Peyer's patch (tissue), 4 donors: ENCODE results near the gene ABHD12. TPM values are rescaled to one million over a fixed set of nuclear protein-coding genes. Genes with fewer than 3 reads are reported as not detected.

ENCODE experiments used
- DNase-seq, 3 donors: peaks; one replicate each; pipeline ENCODE4 v3.0.0-alpha.2; 2017 to 2019
- H3K27ac ChIP-seq, 4 donors: fragments of 200-600 bp; sonication (generic); one replicate each; pipeline ENCODE4 v1.5.1; 2016 to 2019
- H3K27me3 ChIP-seq, 2 donors: fragments of 200-600 bp; sonication (generic); one replicate each; pipeline ENCODE4 v1.5.1; 2019
- H3K36me3 ChIP-seq, 3 donors: fragments of 200-600 bp; sonication (generic); one replicate each; pipeline ENCODE4 v1.5.1; 2016 to 2019
- H3K4me1 ChIP-seq, 4 donors: fragments of 200-600 bp; sonication (generic); one replicate each; pipeline ENCODE4 v1.5.1; 2016 to 2019
- H3K4me3 ChIP-seq, 4 donors: fragments of 200-600 bp; sonication (generic); 1 replicate in 3 of 4; 2 replicates in 1 of 4; pipeline ENCODE4 v1.5.1; 2016 to 2019; ENCODE audit warnings: mild to moderate bottlenecking in 1 of 4
- H3K9me3 ChIP-seq, 4 donors: fragments of 200-600 bp; sonication (generic); one replicate each; pipeline ENCODE4 v1.5.1; 2016 to 2019; ENCODE audit warnings: mild to moderate bottlenecking in 1 of 4
- POLR2A ChIP-seq, 2 donors: fragments of 450-650 bp; IDR thresholded peaks; one replicate each; pipeline ENCODE4 v1.5.1; 2017; ENCODE audit warnings: antibody characterized with exemption in 2 of 2, mild to moderate bottlenecking in 2 of 2, moderate library complexity in 2 of 2
- total RNA-seq, 4 donors: library from RNA; depleted of rRNA; stranded (reverse); fragments of >200 nt; gene quantifications; one replicate each; pipeline ENCODE4 v1.1.0, GENCODE V29; 2016
- TF ChIP-seq, protein P1 (sequence below), 6 experiments: fragments of 450-650 bp in 4 of 6; fragments of 200-600 bp in 2 of 6; sonication (generic) in 1 of 6; IDR thresholded peaks; one replicate each; pipeline ENCODE4 v1.5.1; 2017 to 2019; ENCODE audit warnings: antibody characterized with exemption in 6 of 6, mild to moderate bottlenecking in 3 of 6, moderate library complexity in 1 of 6

The ABHD12 gene
- total RNA-seq, 4 donors from 2014 or later = 46.2 to 95.4 (median 73.5) TPM

DNA sequence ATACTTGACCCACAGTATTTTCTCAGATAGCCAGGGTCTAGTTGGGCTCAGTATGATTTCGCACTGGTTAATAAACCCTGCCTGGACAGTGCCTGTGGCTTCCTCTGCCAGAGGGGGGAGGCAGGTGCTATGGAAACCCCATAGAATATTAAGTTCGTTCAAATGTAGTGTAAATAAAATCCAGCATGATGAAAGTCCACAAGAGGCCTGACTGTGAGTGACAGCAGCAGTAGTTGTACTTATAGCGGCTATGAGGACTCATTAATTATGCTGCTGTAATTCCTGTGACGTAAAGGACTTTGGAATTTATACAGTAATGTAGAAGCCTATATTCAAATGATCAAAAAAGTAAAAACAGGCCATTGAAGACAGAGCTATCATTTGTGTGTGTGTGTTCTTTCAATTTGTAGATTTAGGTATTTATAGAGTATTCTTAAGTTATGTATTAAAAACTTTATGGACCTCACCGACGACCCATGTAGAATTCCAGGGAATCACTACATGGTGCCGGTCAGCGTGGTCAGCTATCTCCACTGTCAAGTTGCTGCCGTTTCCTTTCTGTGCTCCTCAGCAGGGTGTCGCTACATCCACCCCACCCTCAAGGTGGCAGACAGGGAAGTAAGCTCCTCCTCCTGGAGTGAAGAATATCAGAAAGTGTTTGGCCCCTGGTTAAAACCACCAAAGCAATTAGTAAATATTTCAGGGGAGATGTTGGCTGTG, 132.7 kb downstream of the ABHD12 start:
- Histone ChIP-seq H3K4me3 (no peak overlapping the region), H3K9me3 (no peaks in the 10 kb centered on the region), H3K36me3 (peaks cover 0 to 27% (median 0%) of the 10 kb centered on the region in 3 donors), H3K27ac (peak overlapping the region in 2 of 4 donors; percentile 62 to 75), H3K27me3 (no peaks in the 10 kb centered on the region), H3K4me1 (peaks cover 0 to 56% (median 2%) of the 10 kb centered on the region in 4 donors)
- peak in 1 of 3 donors; percentile 46 for DNase-seq
- TF ChIP-seq, protein P1, sequence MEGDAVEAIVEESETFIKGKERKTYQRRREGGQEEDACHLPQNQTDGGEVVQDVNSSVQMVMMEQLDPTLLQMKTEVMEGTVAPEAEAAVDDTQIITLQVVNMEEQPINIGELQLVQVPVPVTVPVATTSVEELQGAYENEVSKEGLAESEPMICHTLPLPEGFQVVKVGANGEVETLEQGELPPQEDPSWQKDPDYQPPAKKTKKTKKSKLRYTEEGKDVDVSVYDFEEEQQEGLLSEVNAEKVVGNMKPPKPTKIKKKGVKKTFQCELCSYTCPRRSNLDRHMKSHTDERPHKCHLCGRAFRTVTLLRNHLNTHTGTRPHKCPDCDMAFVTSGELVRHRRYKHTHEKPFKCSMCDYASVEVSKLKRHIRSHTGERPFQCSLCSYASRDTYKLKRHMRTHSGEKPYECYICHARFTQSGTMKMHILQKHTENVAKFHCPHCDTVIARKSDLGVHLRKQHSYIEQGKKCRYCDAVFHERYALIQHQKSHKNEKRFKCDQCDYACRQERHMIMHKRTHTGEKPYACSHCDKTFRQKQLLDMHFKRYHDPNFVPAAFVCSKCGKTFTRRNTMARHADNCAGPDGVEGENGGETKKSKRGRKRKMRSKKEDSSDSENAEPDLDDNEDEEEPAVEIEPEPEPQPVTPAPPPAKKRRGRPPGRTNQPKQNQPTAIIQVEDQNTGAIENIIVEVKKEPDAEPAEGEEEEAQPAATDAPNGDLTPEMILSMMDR (IDR thresholded peaks at IDR 0.05) = peak in 1 of 6 experiments; percentile 3
- no peak for TF ChIP-seq POLR2A (IDR thresholded peaks at IDR 0.05)

DNA sequence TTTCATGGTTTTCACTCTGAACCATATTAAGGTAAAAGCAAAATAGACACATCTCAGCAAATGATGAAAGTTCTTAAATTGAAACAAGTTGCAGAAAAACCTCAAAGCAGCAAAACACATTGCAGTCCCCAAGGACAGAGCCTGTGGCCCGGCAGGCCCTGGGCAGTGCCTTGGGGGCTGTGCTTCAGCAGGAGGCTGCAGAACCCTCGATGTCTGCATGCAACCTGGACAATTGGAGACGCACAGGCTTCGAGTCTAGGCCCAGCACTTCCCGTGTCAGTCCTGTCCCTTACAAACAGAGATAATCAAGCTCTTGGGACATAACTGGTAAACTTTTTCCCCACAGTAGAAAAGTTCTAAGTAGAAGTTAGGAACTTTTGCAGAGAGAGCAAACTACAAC, 133.5 kb downstream of the ABHD12 start:
- TF ChIP-seq, protein P1 (IDR thresholded peaks at IDR 0.05) = no peak
- no peak for TF ChIP-seq POLR2A (IDR thresholded peaks at IDR 0.05)
- DNase-seq = no peak
- Histone ChIP-seq H3K4me3 (no peak overlapping the region), H3K27me3 (no peaks in the 10 kb centered on the region), H3K4me1 (peaks cover 0 to 64% (median 2%) of the 10 kb centered on the region in 4 donors), H3K9me3 (no peaks in the 10 kb centered on the region), H3K36me3 (peaks cover 0 to 27% (median 0%) of the 10 kb centered on the region in 3 donors), H3K27ac (peak overlapping the region in 2 of 4 donors; percentile 62)

DNA sequence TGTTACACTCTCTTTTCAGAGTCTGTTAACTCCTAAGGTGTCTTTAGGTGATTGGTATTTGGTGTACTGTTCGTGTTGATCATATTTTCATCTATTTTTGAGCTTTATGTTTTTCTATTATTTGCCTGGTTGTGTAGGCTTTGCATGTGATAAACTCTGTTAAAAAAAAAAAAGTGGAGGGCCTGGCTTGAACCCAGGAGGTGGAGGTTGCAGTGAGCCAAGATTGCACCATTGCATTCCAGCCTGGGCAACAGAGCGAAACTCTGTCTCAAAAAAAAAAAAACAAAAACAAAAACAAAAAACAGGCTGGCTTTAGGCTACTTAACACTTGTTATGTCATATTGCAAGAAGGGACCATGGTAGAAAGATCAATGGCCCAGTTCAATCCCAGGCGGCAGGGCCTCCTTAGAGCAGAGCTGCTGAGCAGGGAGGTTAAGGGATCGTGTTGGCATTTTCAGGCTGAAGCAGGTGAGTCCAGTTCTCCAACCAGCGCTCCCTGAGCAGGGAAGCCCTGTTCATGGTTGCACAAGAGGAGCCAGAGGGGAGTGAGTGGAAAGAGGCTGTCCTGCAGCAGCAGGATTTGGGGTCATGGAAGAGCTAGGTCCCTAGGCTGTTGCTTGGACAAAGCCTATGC, 134.3 kb downstream of the ABHD12 start:
- H3K9me3 ChIP-seq = no peaks in the 10 kb centered on the region
- TF ChIP-seq POLR2A (IDR thresholded peaks at IDR 0.05) = no peak
- TF ChIP-seq, protein P1 (IDR thresholded peaks at IDR 0.05) = no peak
- H3K4me1 ChIP-seq = peaks cover 0 to 68% (median 2%) of the 10 kb centered on the region in 4 donors

DNA sequence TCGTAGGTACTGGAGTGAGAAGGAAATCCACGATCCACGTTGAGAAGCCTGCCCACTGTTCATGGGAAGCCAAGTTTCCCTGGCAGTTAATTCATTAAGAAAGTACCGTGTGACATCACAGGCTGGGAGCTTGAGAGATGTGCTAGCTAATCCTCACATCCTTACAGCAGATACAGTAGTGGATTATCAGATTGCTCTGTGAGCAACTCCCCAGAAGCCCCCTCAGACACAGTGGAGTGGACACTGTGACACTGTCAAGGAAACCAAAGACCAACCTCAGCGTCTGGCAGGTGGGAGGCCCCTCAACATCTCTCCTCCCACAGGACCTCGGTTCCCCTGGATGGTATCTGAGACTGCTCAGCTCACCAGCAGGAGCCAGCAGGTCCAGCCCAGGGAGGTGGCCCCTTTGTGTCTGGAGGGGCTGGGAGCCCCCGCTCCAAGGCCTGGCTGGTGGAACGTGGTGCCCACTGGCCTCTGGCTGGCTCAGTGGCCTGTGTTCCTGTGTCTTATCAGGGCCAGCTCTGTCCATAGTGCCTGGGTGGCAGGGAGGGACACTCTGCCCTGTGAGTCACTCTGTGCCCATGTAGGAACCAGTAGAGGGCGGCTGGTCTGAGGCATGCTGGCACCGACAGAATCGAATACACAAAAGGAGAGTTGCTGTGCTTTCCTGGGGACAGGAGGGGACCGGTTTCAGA, 135.5 kb downstream of the ABHD12 start:
- peak in 2 of 3 donors; percentile 76 to 85 for DNase-seq
- no peak overlapping the region for H3K4me3 ChIP-seq
- peaks cover 0 to 71% (median 2%) of the 10 kb centered on the region in 4 donors for H3K4me1 ChIP-seq
- TF ChIP-seq, protein P1 (IDR thresholded peaks at IDR 0.05) = peak in 2 of 6 experiments; percentile 35 to 41
- peak in 1 of 2 donors; percentile 55 for TF ChIP-seq POLR2A (IDR thresholded peaks at IDR 0.05)
- no peaks in the 10 kb centered on the region for H3K27me3 ChIP-seq
- H3K27ac ChIP-seq = peak overlapping the region in 2 of 4 donors; percentile 50 to 75
- H3K9me3 ChIP-seq = no peaks in the 10 kb centered on the region
- H3K36me3 ChIP-seq = peaks cover 0 to 18% (median 0%) of the 10 kb centered on the region in 3 donors

More for the DNA sequence above, 134.3 kb downstream of the ABHD12 start:
- DNase-seq = no peak
- H3K36me3 ChIP-seq = peaks cover 0 to 27% (median 0%) of the 10 kb centered on the region in 3 donors
- no peaks in the 10 kb centered on the region for H3K27me3 ChIP-seq
- peak overlapping the region in 1 of 4 donors; percentile 3 for H3K27ac ChIP-seq
- no peak overlapping the region for H3K4me3 ChIP-seq

DNA sequence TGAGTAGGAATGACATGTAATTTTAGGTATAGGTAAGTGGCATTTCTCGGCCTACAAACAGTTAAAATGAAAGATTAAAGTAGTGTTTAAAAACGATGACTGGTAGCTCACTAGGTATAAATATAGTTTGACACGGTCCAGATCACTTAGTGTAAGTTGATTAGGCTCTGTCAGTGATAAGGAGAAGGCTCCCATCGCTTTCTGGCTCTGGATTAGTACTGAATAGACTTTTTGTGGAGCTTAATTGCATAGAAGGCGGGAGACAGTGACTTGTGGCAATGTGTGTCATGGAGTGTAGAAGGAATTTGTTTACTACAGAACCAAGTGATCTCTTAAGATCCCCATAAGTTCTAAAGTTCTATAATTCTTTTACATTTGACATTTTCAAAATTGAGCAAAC, 136.1 kb downstream of the ABHD12 start:
- Histone ChIP-seq H3K9me3 (no peaks in the 10 kb centered on the region), H3K4me1 (peaks cover 0 to 73% (median 2%) of the 10 kb centered on the region in 4 donors), H3K36me3 (peaks cover 0 to 14% (median 0%) of the 10 kb centered on the region in 3 donors), H3K4me3 (no peak overlapping the region), H3K27me3 (no peaks in the 10 kb centered on the region), H3K27ac (peak overlapping the region in 2 of 4 donors; percentile 50 to 75)
- DNase-seq = no peak
- no peak for TF ChIP-seq POLR2A (IDR thresholded peaks at IDR 0.05)
- TF ChIP-seq, protein P1 (IDR thresholded peaks at IDR 0.05) = no peak
